Skeletal muscle tissue (tissue), 4 donors: ENCODE data around the gene FHIP1B. TPM values are rescaled to one million over a fixed set of nuclear protein-coding genes. Genes with fewer than 3 reads are reported as not detected.
"Not testable (repeated sequence)": the region's sequence is repeated elsewhere in the genome, so short reads cannot be mapped to it uniquely, and the experiment has no call there.

Experiments
- H3K27ac ChIP-seq: one replicate; pipeline ENCODE4 v1.7.0; 2013; ENCODE audit warnings: mild to moderate bottlenecking, low read depth, low read length, inconsistent platforms
- H3K27me3 ChIP-seq, 3 donors: one replicate each; pipeline ENCODE4 v1.7.0; 2013; ENCODE audit warnings: low read length in 3 of 3; ENCODE audit not compliant: control insufficient read depth in 3 of 3, insufficient read depth in 3 of 3
- H3K36me3 ChIP-seq, 3 donors: one replicate each; pipeline ENCODE4 v1.7.0; 2013; ENCODE audit warnings: low read length in 3 of 3; ENCODE audit not compliant: control insufficient read depth in 3 of 3, insufficient read depth in 3 of 3
- H3K4me1 ChIP-seq, 3 donors: one replicate each; pipeline ENCODE4 v1.7.0; 2013; ENCODE audit warnings: low read length in 3 of 3, mild to moderate bottlenecking in 3 of 3; ENCODE audit not compliant: control insufficient read depth in 3 of 3, insufficient read depth in 3 of 3
- H3K4me3 ChIP-seq, 3 donors: one replicate each; pipeline ENCODE4 v1.7.0; 2013; ENCODE audit warnings: low read length in 3 of 3
- H3K9ac ChIP-seq, 3 donors: one replicate each; pipeline ENCODE4 v1.7.0; 2013; ENCODE audit warnings: low read length in 3 of 3, mild to moderate bottlenecking in 3 of 3, moderate library complexity in 2 of 3, low read depth in 1 of 3
- H3K9me3 ChIP-seq, 3 donors: one replicate each; pipeline ENCODE4 v1.7.0; 2013; ENCODE audit warnings: low read length in 3 of 3; ENCODE audit not compliant: control insufficient read depth in 3 of 3
- total RNA-seq: library from RNA; depleted of rRNA; stranded (reverse); fragments of >200 nt; gene quantifications from one replicate; pipeline ENCODE4 v1.2.3, GENCODE V29; 2014
- donor health status: Osteomylitis.

The FHIP1B gene
- total RNA-seq, 1 donor from 2014 or later: 8.9 TPM

- Histone ChIP-seq H3K36me3 (no peaks in the 10 kb centered on the region), H3K9me3 (no peaks in the 10 kb centered on the region), H3K4me3 (peak overlapping the region; percentile 27 to 68 (median 68)), H3K9ac (no peak overlapping the region), H3K27me3 (peaks cover 36 to 38% (median 37%) of the 10 kb centered on the region in 3 donors), H3K4me1 (peaks cover 13 to 15% (median 13%) of the 10 kb centered on the region in 3 donors), H3K27ac (no peak overlapping the region)
These were observed 24.2 kb upstream of the FHIP1B start for GRCh38 chr11:6258571-6259081.

GRCh38 chr11:6258141-6258540, 23.7 kb upstream of the FHIP1B start:
- H3K4me3 ChIP-seq: no peak overlapping the region
- peaks cover 36 to 38% (median 36%) of the 10 kb centered on the region in 3 donors for H3K27me3 ChIP-seq
- H3K4me1 ChIP-seq: peaks cover 13 to 15% (median 13%) of the 10 kb centered on the region in 3 donors
- H3K36me3 ChIP-seq: no peaks in the 10 kb centered on the region
- no peak overlapping the region for H3K9ac ChIP-seq
- H3K27ac ChIP-seq: no peak overlapping the region
- H3K9me3 ChIP-seq: no peaks in the 10 kb centered on the region

DNA sequence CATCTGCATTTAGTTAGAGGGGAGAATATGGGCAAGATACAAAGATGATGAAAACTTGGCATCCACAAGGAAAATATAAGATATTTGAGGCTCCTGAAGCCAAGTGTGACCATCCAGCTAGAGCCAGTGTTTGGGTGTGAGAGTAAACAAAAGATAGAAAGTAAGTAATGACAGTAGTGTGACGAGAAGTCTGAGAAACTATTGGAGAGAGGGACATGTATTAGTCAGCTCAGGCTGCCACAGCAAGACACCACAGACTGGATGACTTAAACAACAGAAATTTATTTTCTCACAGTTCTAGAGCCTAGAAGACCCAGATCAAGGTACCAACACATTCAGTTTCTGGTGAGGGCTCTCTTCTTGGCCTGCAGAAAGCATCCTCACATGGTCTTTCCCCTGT, 18.8 kb upstream of the FHIP1B start:
- Histone ChIP-seq H3K9ac (no peak overlapping the region), H3K4me1 (no peaks in the 10 kb centered on the region), H3K4me3 (no peak overlapping the region), H3K9me3 (no peaks in the 10 kb centered on the region), H3K27me3 (peaks cover 11 to 13% (median 12%) of the 10 kb centered on the region in 3 donors), H3K36me3 (no peaks in the 10 kb centered on the region), H3K27ac (no peak overlapping the region)

DNA sequence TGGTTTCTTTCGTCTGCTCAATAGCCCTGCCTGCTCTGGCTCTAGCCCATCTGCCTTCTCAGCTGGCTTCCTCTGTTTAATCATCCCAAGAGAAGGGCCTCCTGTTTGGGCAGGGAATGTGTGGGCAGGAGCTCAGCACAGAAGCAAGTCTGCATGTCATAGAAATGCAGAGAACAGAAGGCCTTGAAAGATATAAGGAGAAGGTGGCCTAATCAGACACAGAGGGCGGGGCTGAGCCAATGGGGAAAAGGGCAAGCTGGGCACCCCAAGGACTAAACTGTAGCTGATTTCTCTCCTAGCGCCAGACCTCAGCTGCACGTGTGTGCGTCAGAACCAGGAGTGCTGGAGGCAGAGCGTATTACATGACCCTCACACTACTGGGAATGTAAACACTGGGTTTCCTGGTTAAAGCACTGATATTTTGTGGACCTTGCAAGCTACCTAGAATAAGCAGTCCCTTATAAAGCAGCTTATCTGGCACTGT, 17.6 kb upstream of the FHIP1B start:
- peaks cover under 1 to 9% (median 6%) of the 10 kb centered on the region in 3 donors for H3K27me3 ChIP-seq
- no peaks in the 10 kb centered on the region for H3K9me3 ChIP-seq
- H3K27ac ChIP-seq: no peak overlapping the region
- H3K36me3 ChIP-seq: no peaks in the 10 kb centered on the region
- H3K4me1 ChIP-seq: no peaks in the 10 kb centered on the region
- H3K4me3 ChIP-seq: no peak overlapping the region
- peak overlapping the region in 1 of 3 donors; percentile 16 for H3K9ac ChIP-seq

DNA sequence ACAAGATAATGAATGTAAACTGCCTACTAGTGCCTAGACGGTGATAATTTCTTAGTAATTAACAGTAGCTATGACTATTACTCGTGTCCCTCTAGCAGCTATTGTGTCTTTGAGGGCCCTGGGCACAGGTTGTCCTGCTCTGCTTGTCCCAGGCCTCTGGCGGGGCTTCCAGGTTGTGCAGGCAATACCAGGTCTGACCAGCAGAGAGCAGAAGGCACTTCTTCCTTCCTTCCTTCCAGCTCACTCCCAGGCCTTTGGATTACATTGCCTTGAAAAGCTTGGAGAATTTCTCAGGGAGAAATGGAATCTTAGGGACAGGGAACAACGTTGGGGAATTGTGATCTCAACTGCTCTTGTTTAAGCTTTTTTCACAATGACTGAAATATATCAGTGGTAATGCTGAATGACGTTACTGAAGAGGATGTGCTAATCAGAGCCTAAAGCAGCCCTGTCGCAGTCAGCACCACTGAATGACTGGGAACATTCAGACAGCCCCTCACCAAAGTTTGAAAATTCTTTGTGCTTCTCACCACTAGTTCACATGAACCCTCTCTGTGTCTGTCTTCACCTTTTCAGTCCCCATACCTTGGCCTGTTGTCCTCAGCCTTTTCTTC, 16.8 kb upstream of the FHIP1B start:
- no peaks in the 10 kb centered on the region for H3K4me1 ChIP-seq
- no peak overlapping the region for H3K9ac ChIP-seq
- H3K9me3 ChIP-seq: no peaks in the 10 kb centered on the region
- H3K27ac ChIP-seq: no peak overlapping the region
- peaks cover 0 to 7% (median 2%) of the 10 kb centered on the region in 3 donors for H3K27me3 ChIP-seq
- no peak overlapping the region for H3K4me3 ChIP-seq
- no peaks in the 10 kb centered on the region for H3K36me3 ChIP-seq

GRCh38 chr11:6249770-6250555, 15.5 kb upstream of the FHIP1B start:
- H3K4me1 ChIP-seq: no peaks in the 10 kb centered on the region
- no peaks in the 10 kb centered on the region for H3K36me3 ChIP-seq
- H3K9ac ChIP-seq: no peak overlapping the region
- H3K4me3 ChIP-seq: no peak overlapping the region
- no peaks in the 10 kb centered on the region for H3K9me3 ChIP-seq
- peaks cover 0 to 3% (median 0%) of the 10 kb centered on the region in 3 donors for H3K27me3 ChIP-seq
- H3K27ac ChIP-seq: no peak overlapping the region

DNA sequence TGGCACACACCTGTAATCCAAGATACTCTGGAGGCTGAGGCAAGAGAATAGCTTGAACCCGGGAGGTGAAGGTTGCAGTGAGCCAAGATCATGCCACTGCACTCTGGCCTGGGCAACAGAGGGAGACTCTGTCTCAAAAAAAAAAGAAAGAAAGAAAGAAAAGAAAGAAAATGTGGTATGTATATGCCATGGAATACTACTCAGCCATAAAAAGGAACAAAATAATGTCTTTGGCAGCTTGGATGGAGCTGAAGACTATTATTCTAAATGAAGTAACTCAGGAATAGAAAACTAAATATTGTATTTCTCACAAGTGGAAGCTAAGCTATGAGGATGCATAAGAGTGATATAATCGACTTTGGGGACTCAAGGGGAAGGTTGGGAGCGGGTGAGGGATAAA, 14.5 kb upstream of the FHIP1B start:
- H3K27ac ChIP-seq, H3K9me3 ChIP-seq, H3K4me3 ChIP-seq, H3K27me3 ChIP-seq, H3K4me1 ChIP-seq, H3K9ac ChIP-seq, H3K36me3 ChIP-seq: not testable (repeated sequence)

DNA sequence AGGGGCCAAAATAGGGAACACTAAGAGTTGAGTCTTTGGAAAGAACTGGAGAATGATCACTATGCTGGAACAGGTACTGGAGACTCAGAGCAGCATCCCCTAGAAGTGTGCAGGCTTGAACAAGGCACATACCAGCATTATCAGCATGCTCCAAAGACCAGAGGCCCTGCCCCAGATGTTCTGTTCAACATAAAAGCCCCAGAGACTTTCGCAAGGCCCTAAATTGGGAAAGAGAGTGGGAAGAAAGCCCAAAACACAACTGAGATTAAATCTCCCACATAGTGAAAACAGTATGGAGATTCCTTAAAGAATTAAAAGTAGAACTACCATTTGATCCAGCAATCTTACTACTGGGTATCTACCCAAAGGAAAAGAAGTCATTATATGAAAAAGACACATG, 13.8 kb upstream of the FHIP1B start:
- Histone ChIP-seq H3K36me3 (no peaks in the 10 kb centered on the region), H3K9ac (no peak overlapping the region)

GRCh38 chr11:6245536-6245935, 11.1 kb upstream of the FHIP1B start:
- Histone ChIP-seq H3K36me3 (no peaks in the 10 kb centered on the region), H3K9ac (no peak overlapping the region), H3K27ac (no peak overlapping the region), H3K4me3 (no peak overlapping the region), H3K9me3 (no peaks in the 10 kb centered on the region), H3K4me1 (no peaks in the 10 kb centered on the region), H3K27me3 (no peaks in the 10 kb centered on the region)

More for the DNA sequence above, 13.8 kb upstream of the FHIP1B start:
- H3K27me3 ChIP-seq: no peaks in the 10 kb centered on the region
- H3K9me3 ChIP-seq: no peaks in the 10 kb centered on the region
- no peaks in the 10 kb centered on the region for H3K4me1 ChIP-seq
- H3K27ac ChIP-seq: no peak overlapping the region
- H3K4me3 ChIP-seq: no peak overlapping the region

GRCh38 chr11:6241316-6241715, 6.9 kb upstream of the FHIP1B start:
- H3K4me3 ChIP-seq: no peak overlapping the region
- H3K36me3 ChIP-seq: no peaks in the 10 kb centered on the region
- no peak overlapping the region for H3K27ac ChIP-seq
- H3K9me3 ChIP-seq: no peaks in the 10 kb centered on the region
- no peaks in the 10 kb centered on the region for H3K27me3 ChIP-seq
- H3K4me1 ChIP-seq: no peaks in the 10 kb centered on the region
- H3K9ac ChIP-seq: no peak overlapping the region
